ENCODE measurements around the gene ZNF92.
"Not testable (repeated sequence)": the region's sequence is repeated elsewhere in the genome, so short reads cannot be mapped to it uniquely, and the experiment has no call there.

- not testable (repeated sequence) for TF ChIP-seq CTCF (conservative IDR thresholded peaks at IDR 0.05; ENCODE audit: low read length); EZH2phosphoT487 (IDR thresholded peaks at IDR 0.05; ENCODE audit: borderline replicate concordance, low read depth, low read length)
Observed at GRCh38 chr7:65406706-65407105, 33.1 kb downstream of the ZNF92 start.

All from OCI-LY7 (cell line).